IMR-90 (cell line): ENCODE data around the gene STYXL1. TPM values are rescaled to one million over a fixed set of nuclear protein-coding genes. Genes with fewer than 3 reads are reported as not detected.

ENCODE experiments used
- ATAC-seq: fragments of 200-7000 bp; cut with Tn5 transposase; 2 replicates; pipeline ENCODE4 v1.9.1; 2020; ENCODE audit warnings: low read depth, mild to moderate bottlenecking, moderate library complexity
- BruUV-seq: library from RNA; stranded (reverse); fragments of 400-500 nt; replicated peaks from 2 replicates; lab custom pipeline; 2021; lab: Mats Ljungman, UMichigan
- CTCF ChIA-PET: fragments of 300-600 bp; formaldehyde crosslinking; extraction: SDS; loops from one replicate; lab custom pipeline; 2021; ENCODE audit warnings: antibody characterized with exemption; lab: Yijun Ruan, JAX
- POLR2A ChIA-PET: fragments of 300-600 bp; sonication (Branson Sonifier 250); formaldehyde crosslinking; loops from one replicate; lab custom pipeline; 2022; ENCODE audit warnings: antibody characterized with exemption; ENCODE audit not compliant: unreplicated experiment; lab: Charles Lee
- DNase-seq: peaks from one replicate; pipeline ENCODE4 v3.0.0; 2013
- H2AFZ ChIP-seq: replicated peaks from 2 replicates; pipeline ENCODE3; 2013; ENCODE audit warnings: low read length, mild to moderate bottlenecking; ENCODE audit not compliant: poor library complexity
- H2AK5ac ChIP-seq: 2 replicates; pipeline ENCODE4 v1.6.1; 2013; ENCODE audit warnings: low read depth, low read length, inconsistent platforms
- H2AK9ac ChIP-seq: replicated peaks from 2 replicates; pipeline ENCODE3; 2013; ENCODE audit warnings: mild to moderate bottlenecking, low read depth, low read length, moderate library complexity; ENCODE audit not compliant: poor library complexity
- H2BK120ac ChIP-seq: 2 replicates; pipeline ENCODE4 v1.6.1; 2013; ENCODE audit warnings: low read depth, low read length, inconsistent platforms
- H2BK15ac ChIP-seq: 3 replicates; pipeline ENCODE4 v1.6.1; 2013; ENCODE audit warnings: low read depth, low read length, inconsistent platforms
- H2BK20ac ChIP-seq: 2 replicates; pipeline ENCODE4 v1.6.1; 2013; ENCODE audit warnings: low read depth, mild to moderate bottlenecking, inconsistent platforms, low read length, moderate library complexity
- H2BK5ac ChIP-seq: 2 replicates; pipeline ENCODE4 v1.6.1; 2013; ENCODE audit warnings: mild to moderate bottlenecking, low read depth, low read length, inconsistent platforms; ENCODE audit not compliant: poor library complexity, severe bottlenecking
- H3K14ac ChIP-seq: replicated peaks from 2 replicates; pipeline ENCODE4 v1.6.1; 2013; ENCODE audit warnings: low read depth, low read length, inconsistent platforms
- H3K18ac ChIP-seq: 2 replicates; pipeline ENCODE4 v1.6.1; 2013; ENCODE audit warnings: low read depth, low read length, control low read depth
- H3K23ac ChIP-seq: 2 replicates; pipeline ENCODE4 v1.6.1; 2013; ENCODE audit warnings: low read depth, low read length, inconsistent platforms
- H3K27ac ChIP-seq: 2 replicates; pipeline ENCODE4 v1.5.1; 2013; ENCODE audit warnings: mild to moderate bottlenecking, control low read depth, low read length; ENCODE audit not compliant: insufficient read depth
- H3K27me3 ChIP-seq: 2 replicates; pipeline ENCODE4 v1.6.1; 2013; ENCODE audit warnings: low read length; ENCODE audit not compliant: control insufficient read depth, insufficient read depth
- H3K36me3 ChIP-seq: 2 replicates; pipeline ENCODE4 v1.6.1; 2013; ENCODE audit warnings: low read length, mixed read lengths; ENCODE audit not compliant: control insufficient read depth, insufficient read depth
- H3K4ac ChIP-seq: 2 replicates; pipeline ENCODE4 v1.6.1; 2013; ENCODE audit warnings: low read depth, low read length, inconsistent platforms
- H3K4me1 ChIP-seq: 2 replicates; pipeline ENCODE4 v1.6.1; 2013; ENCODE audit warnings: low read length, mixed read lengths; ENCODE audit not compliant: control insufficient read depth, insufficient read depth
- H3K4me2 ChIP-seq: 2 replicates; pipeline ENCODE4 v1.6.1; 2013; ENCODE audit warnings: low read depth, mild to moderate bottlenecking, control low read depth, low read length, moderate library complexity
- H3K4me3 ChIP-seq: 2 replicates; pipeline ENCODE4 v1.5.1; 2013; ENCODE audit warnings: low read depth, mild to moderate bottlenecking, control low read depth, low read length, moderate library complexity; ENCODE audit not compliant: insufficient read depth
- H3K56ac ChIP-seq: 2 replicates; pipeline ENCODE4 v1.6.1; 2013; ENCODE audit warnings: low read length, inconsistent platforms; ENCODE audit not compliant: insufficient read depth; ENCODE audit errors: extremely low read depth
- H3K79me1 ChIP-seq, 2 experiments: 2 replicates each; pipeline ENCODE4 v1.6.1; 2013; ENCODE audit warnings: low read length in 2 of 2, inconsistent platforms in 1 of 2, low read depth in 1 of 2
- H3K9ac ChIP-seq: 2 replicates; pipeline ENCODE4 v1.6.1; 2013; ENCODE audit warnings: low read depth, low read length, control low read depth
- H3K9me1 ChIP-seq: 2 replicates; pipeline ENCODE4 v1.6.1; 2013; ENCODE audit warnings: low read length, inconsistent platforms; ENCODE audit not compliant: insufficient read depth
- H3K9me3 ChIP-seq: 2 replicates; pipeline ENCODE4 v1.6.1; 2013; ENCODE audit warnings: low read length; ENCODE audit not compliant: control insufficient read depth, insufficient read depth
- H4K20me1 ChIP-seq: 2 replicates; pipeline ENCODE4 v1.6.1; 2013; ENCODE audit warnings: low read length, inconsistent platforms; ENCODE audit not compliant: insufficient read depth
- H4K5ac ChIP-seq: 2 replicates; pipeline ENCODE4 v1.6.1; 2013; ENCODE audit warnings: mild to moderate bottlenecking, low read depth, low read length, control low read depth
- H4K8ac ChIP-seq, 2 experiments: 2 replicates each; pipeline ENCODE4 v1.6.1; 2013; ENCODE audit warnings: low read depth in 2 of 2, low read length in 2 of 2, control low read depth in 1 of 2, inconsistent platforms in 1 of 2
- H4K91ac ChIP-seq: 2 replicates; pipeline ENCODE4 v1.6.1; 2013; ENCODE audit warnings: low read depth, low read length, inconsistent platforms; ENCODE audit not compliant: insufficient read depth
- RCOR1 ChIP-seq: IDR thresholded peaks from 2 replicates; pipeline ENCODE4 v1.6.1; 2012; ENCODE audit warnings: mild to moderate bottlenecking, low read length, improper control_type of control experiment; ENCODE audit not compliant: insufficient replicate concordance
- SMC3 ChIP-seq: fragments of 150-350 bp; IDR thresholded peaks from 2 replicates; pipeline ENCODE4 v1.6.1; 2016; ENCODE audit warnings: low read depth, mild to moderate bottlenecking, antibody characterized with exemption, low read length, moderate library complexity
- WGBS, 2 experiments: methylation state at CpG; one replicate each; pipeline versions ENCODE4 v1.1.5 to v1.1.7; 2013; ENCODE audit warnings: missing lambda C conversion rate in 2 of 2; ENCODE audit not compliant: insufficient read length in 1 of 2; ENCODE audit errors: extremely low coverage in 2 of 2; 5-methylcytosine and 5-hydroxymethylcytosine counted together
- dilution Hi-C: fragments of 300-500 bp; cut with HindIII; formaldehyde crosslinking; loops from one replicate; pipeline ENCODE4 v1.14.3; 2018; ENCODE audit warnings: low sequenced_read_pairs; ENCODE audit not compliant: unreplicated experiment
- in situ Hi-C: fragments of 300-500 bp; cut with MboI; formaldehyde crosslinking; loops from 3 replicates; pipeline ENCODE4 v1.14.3; 2019; ENCODE audit warnings: low sequenced_read_pairs, inconsistent platforms, mixed read lengths
- intact Hi-C: fragments of 100-400 bp; cut with micrococcal nuclease; formaldehyde crosslinking; loops from 2 replicates; pipeline ENCODE4 v1.10.0; 2022
- polyA plus RNA-seq, 3 experiments: library from polyadenylated mRNA; depleted of rRNA; stranded (reverse); fragments of >200 nt; gene quantifications; 2 replicates each; pipeline ENCODE4 v1.2.3, GENCODE V29; 2012; ENCODE audit warnings: low replicate concordance in 1 of 3
- total RNA-seq: library from RNA; depleted of rRNA; stranded (reverse); fragments of >200 nt; gene quantifications from 2 replicates; pipeline ENCODE4 v1.2.3, GENCODE V29; 2012

Gene STYXL1
- total and polyA plus RNA-seq, 2 of the 4 experiments (the other 2 are of a cell fraction) = 66.1 to 73.8 TPM

- H3K14ac ChIP-seq = no peak overlapping the region
- dilution Hi-C loops (no loop called here), in situ Hi-C loops (no loop called here), intact Hi-C loops (no loop called here)
- H3K79me1 ChIP-seq = peaks cover 14 to 48% of the 10 kb centered on the region in 2 experiments
- no peaks in the 10 kb centered on the region for H3K4me1 ChIP-seq
- H3K56ac ChIP-seq = no peak overlapping the region
- no peak overlapping the region for H4K91ac ChIP-seq
- POLR2A ChIA-PET = no interaction called here
- H3K9me3 ChIP-seq = no peaks in the 10 kb centered on the region
- H2AK9ac ChIP-seq = no peak overlapping the region
- H3K4ac ChIP-seq = no peak overlapping the region
- H3K4me2 ChIP-seq = no peak overlapping the region
- no peak overlapping the region for H3K27ac ChIP-seq
- no peak overlapping the region for H2BK20ac ChIP-seq
- no peak overlapping the region for H4K8ac ChIP-seq
- peaks cover 12% of the 10 kb centered on the region for H4K20me1 ChIP-seq
- no TSS peak for BruUV-seq
- H3K27me3 ChIP-seq = no peaks in the 10 kb centered on the region
- H3K9ac ChIP-seq = no peak overlapping the region
- peaks cover 86% of the 10 kb centered on the region for H3K36me3 ChIP-seq
- no peak overlapping the region for H3K18ac ChIP-seq
- CTCF ChIA-PET = no interaction called here
- no peak for DNase-seq
- no peak overlapping the region for H2AK5ac ChIP-seq
- H2BK120ac ChIP-seq = no peak overlapping the region
- H4K5ac ChIP-seq = no peak overlapping the region
- no peak overlapping the region for H3K23ac ChIP-seq
- H2BK15ac ChIP-seq = no peak overlapping the region
- no peak overlapping the region for H3K4me3 ChIP-seq
- 96% methylated on average over 7 of the region's 15 CpGs; no CpG with 5 or more reads in 1 of the 2 experiments for WGBS, 2 experiments
- H2BK5ac ChIP-seq = no peak overlapping the region
- peaks cover 9% of the 10 kb centered on the region for H3K9me1 ChIP-seq
- H2AFZ ChIP-seq = peak overlapping the region; percentile 13
- TF ChIP-seq RCOR1 (no peak), SMC3 (no peak)
- ATAC-seq = no peak
Measured at GRCh38 chr7:76062254-76062653, 14.5 kb upstream of the STYXL1 start.
